ENCODE results near the gene GPATCH11.

The GPATCH11 gene

GRCh38 chr2:37132914-37133313 lies 48.6 kb downstream of the GPATCH11 start:
- Histone ChIP-seq H3K9ac (ENCODE audit: low read length) (no peak overlapping the region), H3K9me3 (ENCODE audit: low read length) (no peaks in the 10 kb centered on the region), H3K9me2 (ENCODE audit: low read depth, low read length) (no peaks in the 10 kb centered on the region), H3K4me3 (ENCODE audit: low read depth, low read length, poor library complexity, severe bottlenecking) (no peak overlapping the region), H3K27ac (ENCODE audit: low read depth, low read length, poor library complexity, severe bottlenecking) (no peak overlapping the region), H3K79me2 (ENCODE audit: insufficient read depth, low read length) (no peaks in the 10 kb centered on the region), H3K4me2 (ENCODE audit: low read length) (no peak overlapping the region), H3F3A (ENCODE audit: insufficient read depth, low read length) (no peaks in the 10 kb centered on the region), H2AFZ (ENCODE audit: low read length) (no peak overlapping the region), H3K36me3 (ENCODE audit: insufficient read depth, low read length) (peaks cover 99% of the 10 kb centered on the region), H3K27me3 (ENCODE audit: insufficient read depth, low read length) (no peaks in the 10 kb centered on the region), H4K20me1 (ENCODE audit: insufficient read depth, low read length) (no peaks in the 10 kb centered on the region), H3K4me1 (ENCODE audit: insufficient read depth, low read length, severe bottlenecking) (no peaks in the 10 kb centered on the region)
- TF ChIP-seq EZH2 (IDR thresholded peaks at IDR 0.05; ENCODE audit: borderline replicate concordance, low read length) = no peak
- no peak for TF ChIP-seq CTCF (IDR thresholded peaks at IDR 0.05; ENCODE audit: low read length)

DNA sequence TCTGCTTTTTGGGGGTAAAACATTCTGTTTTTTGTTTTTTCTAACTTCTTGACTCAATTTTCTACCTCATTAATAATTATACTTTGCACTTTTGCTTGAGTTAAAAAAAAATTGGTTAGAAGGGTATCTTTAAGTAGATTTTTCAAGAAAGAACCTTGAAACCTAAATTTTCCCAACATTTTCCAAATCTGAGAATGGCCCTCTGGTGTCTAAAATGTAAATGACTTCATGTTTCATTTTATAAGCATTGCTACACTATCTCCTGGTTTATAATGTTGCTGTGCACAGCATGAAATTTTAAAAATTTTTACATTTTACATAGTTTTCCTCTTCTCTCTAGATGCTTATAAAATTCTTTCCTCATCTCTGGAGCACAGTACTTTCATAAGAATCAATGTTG lies 58.2 kb downstream of the GPATCH11 start:
- no peak overlapping the region for H3K4me2 ChIP-seq (ENCODE audit: low read length)
- H3F3A ChIP-seq (ENCODE audit: insufficient read depth, low read length) = no peaks in the 10 kb centered on the region
- H3K79me2 ChIP-seq (ENCODE audit: insufficient read depth, low read length) = no peaks in the 10 kb centered on the region
- no peaks in the 10 kb centered on the region for H3K4me1 ChIP-seq (ENCODE audit: insufficient read depth, low read length, severe bottlenecking)
- H3K9ac ChIP-seq (ENCODE audit: low read length) = no peak overlapping the region
- no peak overlapping the region for H3K4me3 ChIP-seq (ENCODE audit: low read depth, low read length, poor library complexity, severe bottlenecking)
- peaks cover 60% of the 10 kb centered on the region for H3K36me3 ChIP-seq (ENCODE audit: insufficient read depth, low read length)
- no peak overlapping the region for H3K27ac ChIP-seq (ENCODE audit: low read depth, low read length, poor library complexity, severe bottlenecking)
- TF ChIP-seq CTCF (IDR thresholded peaks at IDR 0.05; ENCODE audit: low read length) (no peak), EZH2 (IDR thresholded peaks at IDR 0.05; ENCODE audit: borderline replicate concordance, low read length) (no peak)
- no peaks in the 10 kb centered on the region for H4K20me1 ChIP-seq (ENCODE audit: insufficient read depth, low read length)
- no peaks in the 10 kb centered on the region for H3K9me3 ChIP-seq (ENCODE audit: low read length)
- H3K9me2 ChIP-seq (ENCODE audit: low read depth, low read length) = no peaks in the 10 kb centered on the region
- H3K27me3 ChIP-seq (ENCODE audit: insufficient read depth, low read length) = no peaks in the 10 kb centered on the region
- no peak overlapping the region for H2AFZ ChIP-seq (ENCODE audit: low read length)

DNA sequence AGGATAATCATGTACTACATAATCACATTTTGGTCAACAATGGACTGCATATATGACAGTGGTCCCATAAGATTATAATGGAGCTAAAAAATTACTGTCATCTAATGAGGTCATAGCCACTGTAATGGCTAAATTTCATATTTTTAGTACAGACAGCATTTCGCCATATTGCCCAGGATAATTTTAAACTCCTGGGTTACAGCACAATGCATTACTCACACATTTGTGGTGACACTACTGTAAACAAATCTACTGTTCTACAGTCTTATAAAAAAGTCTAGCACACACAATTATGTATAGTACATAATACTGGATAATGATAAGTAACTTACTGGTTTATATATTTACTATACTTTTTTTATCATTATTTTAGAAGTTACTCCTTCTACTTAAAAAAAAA lies 59.7 kb downstream of the GPATCH11 start:
- Histone ChIP-seq H3K79me2 (ENCODE audit: insufficient read depth, low read length) (no peaks in the 10 kb centered on the region), H2AFZ (ENCODE audit: low read length) (no peak overlapping the region), H3F3A (ENCODE audit: insufficient read depth, low read length) (no peaks in the 10 kb centered on the region), H3K4me1 (ENCODE audit: insufficient read depth, low read length, severe bottlenecking) (no peaks in the 10 kb centered on the region), H3K4me2 (ENCODE audit: low read length) (no peak overlapping the region), H3K4me3 (ENCODE audit: low read depth, low read length, poor library complexity, severe bottlenecking) (no peak overlapping the region), H3K27ac (ENCODE audit: low read depth, low read length, poor library complexity, severe bottlenecking) (no peak overlapping the region), H3K27me3 (ENCODE audit: insufficient read depth, low read length) (no peaks in the 10 kb centered on the region), H3K9me3 (ENCODE audit: low read length) (no peaks in the 10 kb centered on the region), H3K9ac (ENCODE audit: low read length) (no peak overlapping the region), H3K36me3 (ENCODE audit: insufficient read depth, low read length) (peaks cover 59% of the 10 kb centered on the region), H4K20me1 (ENCODE audit: insufficient read depth, low read length) (no peaks in the 10 kb centered on the region), H3K9me2 (ENCODE audit: low read depth, low read length) (no peaks in the 10 kb centered on the region)
- no peak for TF ChIP-seq CTCF (IDR thresholded peaks at IDR 0.05; ENCODE audit: low read length)
- no peak for TF ChIP-seq EZH2 (IDR thresholded peaks at IDR 0.05; ENCODE audit: borderline replicate concordance, low read length)

Data from OCI-LY1 (cell line).